CD4-positive, alpha-beta T cell treated with Interleukin-17A for 1 hour (primary cell): ENCODE results near the gene PPP1R14B.
"Not testable (repeated sequence)": the region's sequence is repeated elsewhere in the genome, so short reads cannot be mapped to it uniquely, and the experiment has no call there.

Source experiments
- DNase-seq: peaks from one replicate; pipeline ENCODE4 v3.0.0-alpha.2; 2020

PPP1R14B gene

DNA sequence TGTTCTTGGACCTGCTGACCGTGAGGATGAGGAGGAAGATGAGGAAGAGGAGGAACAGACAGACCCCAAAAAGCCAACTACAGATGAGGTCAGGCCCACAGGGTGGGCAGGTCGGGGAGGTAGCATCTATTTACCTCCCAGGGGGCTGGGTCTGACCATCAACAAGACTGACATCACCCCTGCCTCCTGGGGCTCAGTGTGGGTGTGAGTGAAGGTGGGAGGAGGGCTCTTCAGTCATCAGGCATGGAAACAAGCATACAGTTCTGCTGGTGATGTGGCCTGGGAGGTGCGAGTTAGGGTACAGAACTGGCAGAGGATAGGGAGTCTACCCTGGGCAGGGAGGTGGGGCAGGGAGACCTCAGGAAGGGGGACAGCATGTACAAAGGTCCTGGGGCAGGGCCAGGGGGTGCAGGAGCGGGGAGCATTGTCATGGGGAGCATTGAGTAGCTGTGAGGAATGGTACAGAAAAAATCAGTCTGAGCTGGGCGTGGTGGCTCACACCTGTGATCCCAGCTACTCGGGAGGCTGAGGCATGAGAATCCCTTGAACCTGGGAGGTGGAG is 13.5 kb upstream of the PPP1R14B start:
- no peak for DNase-seq

DNA sequence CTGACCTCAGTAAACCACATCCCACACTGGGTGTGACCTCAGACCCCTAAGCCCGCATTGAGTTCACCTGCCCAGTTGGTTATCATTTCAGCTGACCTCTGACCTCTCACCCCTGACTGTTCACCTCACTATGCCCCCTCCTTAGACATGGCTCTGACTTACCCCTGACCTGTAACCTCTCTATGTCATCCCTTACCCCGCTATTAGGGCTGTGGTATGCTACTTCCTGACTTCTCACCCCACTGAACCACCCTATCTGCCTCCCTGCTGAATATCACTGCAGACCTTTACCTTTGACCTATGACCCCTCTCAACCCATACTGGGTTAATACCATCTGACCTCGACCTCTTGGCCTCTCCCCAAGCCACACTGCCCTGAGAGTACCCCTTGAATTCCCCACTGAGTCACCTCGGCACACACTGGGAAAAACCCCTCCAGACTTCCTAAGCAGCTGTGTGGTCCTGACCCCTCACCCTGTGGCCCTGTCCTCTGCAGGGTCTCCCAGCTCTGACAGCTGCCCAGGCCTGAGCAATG is 12.9 kb upstream of the PPP1R14B start:
- no peak for DNase-seq

DNA sequence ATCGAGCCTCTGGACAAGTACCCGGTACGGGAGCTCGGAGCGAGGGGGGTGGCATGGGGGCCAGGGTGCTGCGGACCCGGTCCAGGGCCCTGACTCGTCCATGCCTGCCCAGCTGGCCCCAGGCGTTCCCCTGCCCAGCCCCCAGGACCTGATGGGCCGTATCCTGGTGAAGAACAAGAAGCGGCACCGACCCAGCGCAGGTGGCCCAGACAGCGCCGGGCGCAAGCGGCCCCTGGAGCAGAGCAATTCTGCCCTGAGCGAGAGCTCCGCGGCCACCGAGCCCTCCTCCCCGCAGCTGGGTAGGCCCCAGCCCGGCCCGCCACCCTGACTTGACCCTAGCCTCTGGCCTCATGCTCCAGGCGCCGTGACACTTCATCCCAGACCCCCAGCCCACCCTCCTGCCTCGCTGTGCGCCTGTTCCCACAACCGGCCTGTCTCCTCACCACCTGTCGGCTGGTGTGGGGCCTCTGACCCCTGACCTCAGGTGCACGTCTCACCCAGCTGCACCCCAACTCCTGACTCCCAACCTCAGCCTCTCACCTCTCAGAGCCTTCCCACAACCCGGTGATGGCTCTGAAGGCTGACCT is 12.3 kb upstream of the PPP1R14B start:
- no peak for DNase-seq

DNA sequence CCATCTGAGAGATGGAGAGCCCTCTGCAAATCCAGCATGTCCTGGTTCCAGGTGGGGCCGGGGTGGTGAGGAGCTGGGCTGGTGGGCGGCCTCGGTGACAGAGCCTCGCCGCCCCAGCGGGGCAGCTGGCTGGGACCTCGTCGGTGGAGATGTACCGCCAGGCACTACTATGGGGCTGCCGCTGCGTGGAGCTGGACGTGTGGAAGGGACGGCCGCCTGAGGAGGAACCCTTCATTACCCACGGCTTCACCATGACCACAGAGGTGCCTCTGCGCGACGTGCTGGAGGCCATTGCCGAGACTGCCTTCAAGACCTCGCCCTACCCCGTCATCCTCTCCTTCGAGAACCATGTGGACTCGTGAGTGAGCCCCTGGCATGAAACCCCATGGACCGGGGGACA is 11.6 kb upstream of the PPP1R14B start:
- DNase-seq = no peak

DNA sequence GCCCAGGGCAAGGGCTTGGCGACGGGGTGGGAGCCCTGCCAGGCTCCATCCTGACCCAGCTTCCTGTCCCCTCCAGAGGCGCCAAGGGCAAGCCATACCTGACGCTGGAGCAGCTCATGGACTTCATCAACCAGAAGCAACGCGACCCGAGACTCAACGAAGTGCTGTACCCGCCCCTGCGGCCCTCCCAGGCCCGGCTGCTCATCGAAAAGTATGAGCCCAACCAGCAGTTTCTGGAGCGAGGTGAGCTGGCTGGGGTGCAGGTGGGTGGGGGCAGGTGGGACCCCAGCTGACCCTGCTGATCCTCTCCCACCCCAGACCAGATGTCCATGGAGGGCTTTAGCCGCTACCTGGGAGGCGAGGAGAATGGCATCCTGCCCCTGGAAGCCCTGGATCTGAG is 9.6 kb upstream of the PPP1R14B start:
- no peak for DNase-seq

DNA sequence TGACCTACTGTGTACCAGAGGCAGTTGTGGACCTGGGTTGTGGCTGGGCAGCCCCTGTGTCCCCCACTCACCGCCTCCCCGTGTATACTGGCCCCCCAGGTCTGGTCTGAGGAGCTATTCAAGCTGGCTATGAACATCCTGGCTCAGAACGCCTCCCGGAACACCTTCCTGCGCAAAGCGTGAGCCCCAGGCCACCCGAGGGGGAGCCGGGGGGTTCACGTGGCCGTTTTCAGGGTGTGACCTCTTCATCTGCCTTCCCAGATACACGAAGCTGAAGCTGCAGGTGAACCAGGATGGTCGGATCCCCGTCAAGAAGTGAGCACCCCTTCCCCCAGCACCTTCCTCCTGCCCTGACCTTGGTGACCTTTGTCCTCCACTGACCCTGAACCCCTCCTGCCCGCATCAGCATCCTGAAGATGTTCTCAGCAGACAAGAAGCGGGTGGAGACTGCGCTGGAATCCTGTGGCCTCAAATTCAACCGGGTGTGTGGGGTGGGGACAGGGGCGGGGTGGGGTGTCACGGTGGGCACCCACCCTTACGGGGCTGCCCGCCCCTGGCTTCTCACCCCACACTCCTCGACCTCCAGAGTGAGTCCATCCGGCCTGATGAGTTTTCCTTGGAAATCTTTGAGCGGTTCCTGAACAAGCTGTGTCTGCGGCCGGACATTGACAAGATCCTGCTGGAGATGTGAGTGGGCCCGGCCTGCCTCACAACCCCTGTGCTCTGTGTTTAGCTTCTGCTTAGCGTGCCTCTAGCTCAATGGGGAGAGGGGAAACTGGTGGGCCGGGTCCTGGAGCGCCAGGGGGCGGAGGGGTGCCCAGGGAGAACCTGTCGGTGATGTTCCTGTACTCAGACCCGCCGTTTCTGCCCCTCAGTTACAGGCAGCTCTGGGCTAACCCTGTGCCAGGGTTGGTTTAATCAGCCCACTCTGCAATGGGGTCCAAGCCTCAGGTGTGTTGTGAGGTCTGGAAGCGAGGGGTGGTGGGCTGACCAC is 8.7 kb upstream of the PPP1R14B start:
- no peak for DNase-seq

DNA sequence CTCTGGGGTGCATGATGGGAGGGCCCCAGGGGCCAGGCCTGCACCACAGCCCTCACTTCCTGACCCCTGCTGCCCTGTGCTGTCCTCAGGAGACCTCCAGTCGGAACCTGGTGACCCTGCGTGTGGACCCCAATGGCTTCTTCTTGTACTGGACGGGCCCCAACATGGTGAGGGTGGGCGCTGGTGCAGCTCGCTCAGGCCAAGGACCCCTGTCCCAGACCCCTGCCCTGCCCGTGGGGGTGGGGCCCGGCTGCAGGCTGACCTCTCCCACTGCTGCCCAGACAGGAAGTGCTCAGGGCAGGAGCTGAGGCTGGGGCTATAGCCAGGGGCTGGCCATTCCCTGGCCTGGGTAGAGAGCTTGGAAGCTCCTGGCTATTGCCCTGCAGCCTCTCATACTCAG is 7.6 kb upstream of the PPP1R14B start:
- no peak for DNase-seq

DNA sequence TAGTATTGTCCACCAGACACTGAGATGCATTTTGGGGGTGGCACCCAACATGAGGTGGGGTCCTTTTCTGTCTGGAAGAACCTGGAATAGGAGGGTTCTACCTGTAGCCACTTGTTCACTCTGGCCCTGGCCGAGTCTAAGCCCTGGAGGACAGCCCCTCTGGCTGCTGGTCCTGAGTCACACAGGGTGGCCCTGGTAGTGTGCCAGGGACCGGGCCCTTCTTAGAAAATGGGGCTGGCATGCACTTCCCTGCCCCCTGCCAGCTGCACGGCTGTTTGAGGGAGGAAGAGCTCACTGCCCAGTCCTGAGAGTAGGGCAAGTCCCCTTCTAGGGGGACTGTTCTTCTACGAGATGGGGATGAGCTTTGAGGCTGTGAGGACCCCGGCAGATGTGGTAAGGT is 6.7 kb upstream of the PPP1R14B start:
- DNase-seq = no peak

DNA sequence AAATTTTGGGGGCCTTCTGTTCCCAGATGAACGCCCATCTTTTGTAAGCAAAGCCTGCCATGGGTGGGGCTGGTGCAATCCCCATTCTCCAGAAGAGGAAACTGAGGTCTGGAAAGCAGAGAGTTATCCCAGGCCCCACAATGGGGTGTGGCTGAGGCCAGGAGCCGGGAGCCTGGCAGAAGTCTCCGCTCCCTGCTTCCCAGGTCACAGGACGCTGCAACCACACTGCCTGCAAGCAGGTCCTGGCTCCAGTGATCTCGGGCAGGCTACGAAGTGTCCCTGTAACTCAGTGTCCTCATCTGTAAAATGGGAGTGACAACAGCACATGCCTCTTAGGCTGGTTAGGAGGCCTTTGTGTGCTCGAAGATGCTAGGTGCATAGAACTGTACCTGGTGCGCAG is 6.3 kb upstream of the PPP1R14B start:
- DNase-seq = no peak

DNA sequence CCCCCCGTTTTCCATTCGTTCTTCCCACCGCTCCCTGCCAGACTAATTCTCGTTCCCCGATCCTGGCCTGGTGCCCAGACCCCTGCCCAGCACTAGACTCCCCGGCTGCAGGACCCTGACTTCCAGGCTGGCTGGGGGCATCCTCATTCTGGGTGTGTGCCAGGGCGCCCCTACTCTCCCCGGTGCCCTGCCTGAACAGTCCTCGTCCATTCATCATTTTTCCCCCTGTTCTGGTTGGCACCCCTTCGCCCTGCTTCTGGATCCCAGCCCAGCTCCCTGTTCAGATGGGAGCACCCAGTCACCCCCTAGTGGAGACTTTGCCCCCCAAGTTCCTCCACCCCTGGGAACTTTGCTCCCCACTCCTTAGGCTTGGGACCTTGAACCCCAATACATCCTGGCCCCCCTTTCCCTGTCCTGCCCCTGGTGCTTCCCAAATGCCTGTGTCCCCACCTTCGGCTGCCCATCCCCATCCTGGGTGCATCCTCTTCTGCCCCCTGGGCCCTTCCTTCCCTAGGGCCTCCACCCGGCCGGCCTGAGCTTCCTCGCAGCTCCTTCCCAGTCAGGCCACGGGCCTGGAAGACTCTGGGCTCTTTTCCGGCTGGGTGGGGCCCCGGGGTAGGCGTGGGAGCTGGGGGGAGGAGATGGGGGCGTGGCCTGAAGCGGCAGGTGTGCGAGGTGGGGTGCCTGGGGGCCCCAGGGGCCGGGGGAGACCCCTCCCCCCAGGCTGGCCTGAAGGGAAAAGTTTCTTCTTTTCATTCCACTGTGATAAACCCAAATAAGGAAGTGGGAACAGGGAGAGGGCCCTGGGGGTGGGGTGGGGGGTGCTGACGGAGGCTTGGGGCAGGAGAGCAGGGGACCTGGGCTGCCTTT is 5.5 kb upstream of the PPP1R14B start:
- no peak for DNase-seq

DNA sequence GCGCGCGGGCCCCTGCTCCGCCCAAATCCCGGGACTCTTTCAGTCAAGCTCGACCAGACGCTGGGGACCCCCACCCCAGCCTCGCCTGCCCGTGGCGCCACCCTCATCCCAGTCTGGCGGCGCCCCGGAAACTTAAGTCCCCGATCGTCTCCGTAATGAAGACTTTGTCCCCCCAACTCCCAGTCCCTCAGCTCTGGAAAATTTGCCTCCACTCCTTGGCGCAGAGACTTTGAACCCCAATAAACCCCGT is 4.9 kb upstream of the PPP1R14B start:
- DNase-seq = no peak

DNA sequence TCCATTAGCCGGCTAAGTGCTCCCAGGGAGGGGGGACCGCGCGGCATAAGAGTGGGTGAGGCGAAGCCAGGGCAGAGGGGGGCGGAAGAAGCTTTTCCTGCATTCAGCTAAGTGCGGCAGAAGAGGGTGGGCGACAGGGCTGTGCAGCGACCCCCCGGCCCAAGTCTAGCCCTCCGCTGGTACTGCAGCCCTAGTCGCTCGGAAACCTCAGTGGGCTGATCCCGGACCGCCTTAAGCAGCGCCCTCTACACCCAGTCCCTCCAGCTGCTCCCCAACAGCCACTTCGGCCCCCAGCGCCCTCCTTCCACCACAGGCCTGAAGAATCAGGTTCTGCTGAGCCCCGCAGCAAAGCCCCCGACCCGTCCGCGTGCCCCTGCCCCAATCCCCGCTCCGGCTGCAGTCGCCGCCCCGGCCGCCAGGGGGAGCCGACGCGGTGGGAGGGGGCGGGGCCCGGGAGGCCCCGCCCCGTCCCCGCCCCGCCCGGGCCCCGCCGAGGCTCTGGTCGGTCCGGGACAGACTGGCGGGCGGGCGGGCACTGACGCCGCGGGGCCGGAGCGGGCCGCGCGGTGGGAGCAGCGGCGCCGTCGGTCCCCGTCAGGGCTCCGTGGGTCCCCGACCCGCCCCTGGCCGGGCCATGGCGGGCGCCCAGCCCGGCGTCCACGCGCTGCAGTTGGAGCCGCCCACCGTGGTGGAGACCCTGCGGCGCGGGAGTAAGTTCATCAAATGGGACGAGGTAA is 4.4 kb upstream of the PPP1R14B start, which contains the start of gene PLCB3:
Gene PLCB3 (plus strand): TSS at position 515 of the 737 bp plus-strand sequence. CDS start 120 bp downstream, at position 635.
- DNase-seq = peak; percentile 70

DNA sequence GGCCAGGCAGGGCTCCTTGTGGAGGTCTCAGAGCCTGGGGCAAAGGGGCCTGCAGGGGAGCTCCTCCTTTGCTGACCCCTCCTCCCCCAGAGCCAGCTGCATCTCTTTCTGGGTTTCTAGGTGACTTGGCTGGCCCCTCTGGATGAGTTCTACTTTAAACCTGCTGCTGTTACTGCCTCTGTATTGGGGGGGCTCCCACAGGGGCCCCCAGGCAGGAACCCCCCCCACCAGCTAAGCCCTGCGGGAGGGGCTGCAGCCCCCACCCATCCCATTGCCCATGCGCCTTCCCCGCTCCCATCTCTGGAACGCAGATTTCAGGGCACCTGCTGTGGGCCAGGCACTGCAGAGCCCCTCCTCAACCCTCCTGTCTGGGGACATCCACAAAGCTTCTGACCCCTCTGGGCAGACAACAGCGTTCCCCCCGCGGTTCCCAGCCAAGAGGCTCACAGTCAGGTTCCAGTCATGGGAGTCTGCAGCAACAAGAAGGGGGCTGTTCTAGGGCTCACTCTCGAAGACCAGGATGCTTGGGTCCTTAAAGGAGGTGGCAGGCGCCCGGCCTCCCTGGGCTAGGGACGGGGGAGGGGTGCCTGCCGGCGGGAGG is 3.8 kb upstream of the PPP1R14B start:
- DNase-seq = no peak

DNA sequence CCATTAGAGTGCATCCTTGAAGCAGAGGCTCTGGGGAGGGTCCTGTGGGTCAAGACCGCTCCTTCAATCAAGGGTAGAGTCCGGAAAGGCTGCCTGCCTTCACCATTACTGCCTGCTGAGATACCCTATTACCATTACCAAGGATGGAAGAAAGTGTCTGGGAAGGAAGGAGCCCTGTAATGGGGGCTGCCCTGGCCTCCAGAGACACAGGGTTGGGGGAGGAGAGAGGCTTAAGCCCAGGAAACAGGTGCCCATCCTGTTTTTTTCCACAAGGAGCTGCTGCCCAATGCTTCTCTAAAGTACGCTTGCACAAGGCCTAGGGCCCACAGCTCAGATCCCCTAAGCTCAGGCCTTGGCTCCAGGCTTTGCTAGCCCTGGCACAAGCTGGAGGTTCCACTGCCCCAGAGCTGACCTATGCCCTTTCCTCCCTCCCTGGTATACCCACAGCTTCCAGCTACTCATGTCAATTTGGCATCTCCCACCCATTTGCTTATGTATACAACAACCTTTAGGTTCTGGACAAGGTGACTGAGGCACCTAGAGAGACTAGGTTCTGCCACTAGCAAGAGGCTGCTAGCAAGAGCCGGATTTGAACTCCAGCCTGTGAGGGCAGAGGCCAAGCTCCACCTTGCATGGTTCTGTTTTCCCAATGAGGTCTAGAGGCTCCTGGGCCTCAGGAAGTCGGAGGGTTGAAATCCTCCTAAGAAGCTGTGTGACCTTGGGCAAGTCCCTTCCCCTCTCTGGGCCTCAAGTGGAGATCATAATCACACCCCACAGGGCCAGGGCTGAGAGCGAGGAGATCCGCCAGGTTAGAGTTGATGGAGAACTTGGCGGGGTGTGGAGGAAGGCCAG is 3.0 kb upstream of the PPP1R14B start:
- no peak for DNase-seq

DNA sequence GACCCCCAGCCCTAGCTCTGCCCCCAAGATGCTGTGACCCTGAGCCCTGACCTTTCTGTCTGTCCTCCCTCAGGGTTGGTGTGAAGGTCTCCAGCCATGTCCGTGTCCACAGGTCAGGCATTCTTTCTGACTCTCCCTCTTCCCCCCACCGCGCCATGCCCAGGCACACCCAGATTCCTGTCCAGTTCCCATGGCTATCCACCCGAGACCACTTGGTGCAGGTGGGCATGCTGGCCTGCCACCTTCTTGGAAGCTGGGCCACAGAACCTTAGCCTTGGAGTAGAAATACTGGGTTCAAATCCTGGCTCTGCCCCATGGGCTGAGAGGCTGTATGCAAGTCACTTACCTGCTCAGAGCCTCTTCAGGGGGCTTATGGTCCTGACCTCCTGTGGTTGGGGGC is 2.3 kb upstream of the PPP1R14B start:
- no peak for DNase-seq

DNA sequence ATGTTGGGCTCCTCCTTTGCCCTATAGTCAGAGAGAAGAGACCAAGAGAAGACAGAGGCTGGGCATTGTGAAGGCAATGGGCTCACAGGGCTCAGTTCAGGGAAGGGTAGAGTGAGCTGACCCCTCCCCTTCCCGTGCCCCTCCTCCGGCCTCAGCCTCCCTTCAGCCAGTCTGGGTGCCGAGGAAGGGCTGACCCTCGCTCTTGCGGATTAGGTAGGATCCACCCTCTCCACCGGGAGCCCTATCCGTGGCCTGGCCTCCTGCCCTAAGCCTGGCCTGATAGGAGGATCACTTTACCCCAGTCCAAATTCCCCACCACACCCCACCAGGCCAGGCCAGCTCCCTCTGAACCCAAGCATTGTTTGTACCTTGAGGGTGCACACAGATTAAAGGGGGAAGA is 1.8 kb upstream of the PPP1R14B start:
- DNase-seq = no peak

DNA sequence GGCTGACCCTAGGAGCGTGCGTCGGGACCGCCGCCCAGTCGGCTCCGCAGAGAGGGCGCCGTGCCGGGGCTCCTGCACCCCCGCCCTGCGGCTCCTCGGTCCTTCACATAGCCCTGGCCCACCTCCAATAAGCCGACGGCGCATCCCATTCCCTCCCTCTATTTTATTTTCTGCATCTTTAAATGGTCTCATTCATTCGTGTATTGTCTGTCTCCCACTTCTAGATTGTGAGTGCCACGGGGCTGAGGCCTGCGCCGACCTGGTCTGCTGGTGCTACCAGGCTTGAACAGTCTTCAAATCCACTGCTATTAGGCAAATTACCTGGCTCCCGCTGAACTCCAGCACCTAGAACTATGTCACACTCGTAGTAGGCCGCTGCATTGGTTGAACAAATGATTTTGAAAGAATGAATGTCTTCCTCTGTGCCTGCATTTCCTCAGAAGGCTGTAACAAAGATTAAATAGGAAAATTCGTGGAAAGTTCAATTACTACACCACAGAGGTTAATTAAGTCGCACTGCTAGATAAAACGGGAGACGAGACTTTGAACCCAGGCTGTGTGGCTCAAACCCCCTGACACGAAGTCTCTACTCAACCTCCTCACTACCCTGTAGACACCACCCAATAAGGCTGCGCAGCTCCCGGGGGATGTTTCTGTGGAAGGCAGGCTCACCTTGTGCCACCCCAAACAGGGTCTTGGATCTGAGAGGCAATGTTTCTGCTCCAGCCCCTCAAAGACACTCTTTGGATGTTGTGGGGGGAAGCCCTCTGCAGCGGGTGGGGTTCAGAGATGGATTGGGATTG is 1.2 kb upstream of the PPP1R14B start:
- no peak for DNase-seq

DNA sequence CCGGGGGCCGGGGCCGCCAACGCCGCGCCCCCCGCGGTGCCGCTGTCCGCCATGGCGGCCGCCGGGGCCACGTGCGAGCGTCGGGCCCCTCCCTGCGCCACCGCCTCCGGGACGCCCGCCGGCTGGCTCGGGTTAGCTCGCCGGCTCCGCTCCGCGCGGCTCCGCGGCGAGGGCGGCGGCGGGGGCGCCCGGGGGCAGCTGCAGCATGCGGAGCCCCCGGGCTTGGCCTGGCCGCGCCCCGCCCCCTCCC is 197 bp downstream of the PPP1R14B start:
- not testable (repeated sequence) for DNase-seq

DNA sequence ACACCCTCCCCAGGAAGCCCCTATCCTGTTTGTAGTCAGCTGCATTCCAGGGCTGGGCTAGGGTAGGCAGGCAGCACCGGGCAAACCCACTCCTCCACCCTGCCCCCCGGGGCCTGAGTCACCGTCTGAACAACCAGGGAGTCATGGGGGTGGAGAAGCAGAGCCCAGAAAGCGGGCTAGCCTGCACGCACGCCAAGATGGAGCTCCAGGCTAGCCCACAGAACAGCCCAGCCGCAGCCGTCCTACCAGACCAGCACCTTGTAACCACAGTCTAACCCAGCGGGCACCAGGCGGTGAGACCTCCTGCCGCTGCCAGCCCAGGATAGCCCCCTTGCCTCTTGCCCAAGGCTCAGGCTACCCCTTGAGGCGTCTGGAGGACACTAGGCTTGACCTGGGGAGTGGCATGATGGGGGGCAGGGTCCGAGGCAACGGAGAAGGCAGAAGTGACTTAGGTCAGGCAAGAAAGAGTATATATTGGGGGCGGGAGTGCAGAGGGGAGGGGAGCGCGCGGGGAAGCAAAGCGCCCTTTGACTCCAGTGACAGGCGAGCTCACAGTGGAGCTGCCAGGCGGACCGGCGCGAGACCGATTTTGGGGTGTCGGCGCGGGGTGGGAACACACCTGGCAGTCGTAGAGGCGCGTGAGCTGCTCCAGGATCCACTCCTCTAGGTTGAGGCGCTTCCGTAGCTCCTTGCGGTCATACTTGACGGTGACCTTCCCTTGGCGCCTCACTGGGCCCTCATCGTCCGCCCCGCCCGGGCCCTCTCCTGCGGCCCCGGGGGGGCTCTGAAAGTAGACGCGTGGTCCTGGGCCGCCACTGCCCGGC is 734 bp downstream of the PPP1R14B start:
- peak; percentile 69 for DNase-seq
